Peyer's patch (tissue), 4 donors: ENCODE measurements around the gene BMF.

Source experiments
- CTCF ChIP-seq, 6 experiments: fragments of 450-650 bp in 4 of 6; fragments of 200-600 bp in 2 of 6; sonication (generic) in 1 of 6; IDR thresholded peaks; one replicate each; pipeline ENCODE4 v1.5.1; 2017 to 2019; ENCODE audit warnings: antibody characterized with exemption in 6 of 6, mild to moderate bottlenecking in 3 of 6, moderate library complexity in 1 of 6
- POLR2A ChIP-seq, 2 donors: fragments of 450-650 bp; IDR thresholded peaks; one replicate each; pipeline ENCODE4 v1.5.1; 2017; ENCODE audit warnings: antibody characterized with exemption in 2 of 2, mild to moderate bottlenecking in 2 of 2, moderate library complexity in 2 of 2

GRCh38 chr15:40091861-40092255, 16.8 kb downstream of the BMF start:
- TF ChIP-seq CTCF (IDR thresholded peaks at IDR 0.05) (no peak), POLR2A (IDR thresholded peaks at IDR 0.05) (no peak)
